Astrocyte of the cerebellum (primary cell): ENCODE data around the gene GMNC.

ENCODE experiments used
- DNase-seq: peaks from one replicate; pipeline ENCODE4 v3.0.0-alpha.2; 2011; ENCODE audit warnings: low read depth
- H3K4me3 ChIP-seq: 2 replicates; pipeline ENCODE4 v1.5.1; 2011; ENCODE audit warnings: mild to moderate bottlenecking, low read depth, low read length, moderate library complexity
- in situ Hi-C: cut with HindIII; loops from 2 replicates; pipeline ENCODE4 v1.10.0; 2017; ENCODE audit warnings: low sequenced_read_pairs
- TF ChIP-seq, protein P1 (sequence below): IDR thresholded peaks from 2 replicates; pipeline ENCODE4 v1.5.1; 2012; ENCODE audit warnings: low read length, low read depth, moderate library complexity, mild to moderate bottlenecking; ENCODE audit errors: missing control alignments

Gene GMNC, protein sequence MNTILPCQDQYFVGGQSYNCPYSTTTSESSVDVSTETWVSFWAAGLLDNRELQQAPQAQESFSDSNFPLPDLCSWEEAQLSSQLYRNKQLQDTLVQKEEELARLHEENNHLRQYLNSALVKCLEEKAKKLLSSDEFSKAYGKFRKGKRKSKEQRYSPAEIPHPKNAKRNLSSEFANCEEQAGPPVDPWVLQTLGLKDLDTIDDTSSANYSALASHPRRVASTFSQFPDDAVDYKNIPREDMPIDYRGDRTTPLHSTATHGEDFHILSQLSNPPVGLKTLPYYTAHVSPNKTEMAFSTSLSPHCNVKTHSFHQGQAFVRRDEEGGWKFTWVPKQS

DNA sequence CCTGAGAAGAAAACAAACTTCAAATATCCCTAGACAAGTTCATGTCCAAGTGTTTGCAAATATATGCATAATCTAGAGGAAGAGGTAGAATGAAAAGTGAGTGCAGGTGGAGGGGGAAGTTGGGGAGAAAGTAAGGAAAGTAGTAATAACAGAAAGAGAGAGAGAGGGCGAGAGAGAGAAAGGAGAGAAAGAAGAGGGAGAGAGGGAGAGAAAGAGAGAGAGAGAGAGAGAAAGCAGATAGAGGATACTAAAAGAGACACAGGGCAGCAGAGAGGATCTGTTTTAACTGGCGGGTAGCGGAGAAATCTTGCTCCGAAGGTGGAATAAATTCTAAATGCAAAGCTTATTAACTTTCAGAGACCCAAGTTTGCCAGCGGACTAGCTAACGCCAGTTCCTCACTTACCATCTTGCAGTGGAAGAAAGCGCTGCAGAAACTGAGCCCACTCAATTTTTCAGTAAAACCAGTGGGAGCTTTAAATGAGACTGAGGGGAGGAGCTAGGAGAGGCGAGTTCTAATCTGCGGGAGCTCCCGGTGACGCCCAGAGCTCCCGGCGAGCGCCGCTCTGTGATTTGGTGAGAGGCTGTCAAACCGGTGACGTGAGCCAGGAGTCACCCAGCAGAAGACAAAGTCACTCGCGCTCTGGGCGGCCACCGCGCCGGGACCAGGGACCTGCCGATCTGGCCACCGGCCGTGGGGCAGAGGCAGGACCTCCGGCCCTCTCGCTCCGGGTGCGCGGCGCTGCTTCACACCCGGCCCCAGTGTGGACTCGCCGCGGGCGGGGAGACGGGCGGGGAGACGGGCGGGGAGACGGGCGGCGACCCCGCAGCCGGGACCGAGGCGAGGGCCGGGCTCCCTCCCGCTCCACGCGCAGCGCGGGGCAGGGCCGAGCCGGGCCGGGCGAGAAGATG lies at the start of gene GMNC:
Gene GMNC, minus strand, starts transcription at position 486 of the 910 bp plus-strand sequence. Its CDS starts 79 bp downstream, at position 407.
- in situ Hi-C loops: no loop called here
- TF ChIP-seq, protein P1, sequence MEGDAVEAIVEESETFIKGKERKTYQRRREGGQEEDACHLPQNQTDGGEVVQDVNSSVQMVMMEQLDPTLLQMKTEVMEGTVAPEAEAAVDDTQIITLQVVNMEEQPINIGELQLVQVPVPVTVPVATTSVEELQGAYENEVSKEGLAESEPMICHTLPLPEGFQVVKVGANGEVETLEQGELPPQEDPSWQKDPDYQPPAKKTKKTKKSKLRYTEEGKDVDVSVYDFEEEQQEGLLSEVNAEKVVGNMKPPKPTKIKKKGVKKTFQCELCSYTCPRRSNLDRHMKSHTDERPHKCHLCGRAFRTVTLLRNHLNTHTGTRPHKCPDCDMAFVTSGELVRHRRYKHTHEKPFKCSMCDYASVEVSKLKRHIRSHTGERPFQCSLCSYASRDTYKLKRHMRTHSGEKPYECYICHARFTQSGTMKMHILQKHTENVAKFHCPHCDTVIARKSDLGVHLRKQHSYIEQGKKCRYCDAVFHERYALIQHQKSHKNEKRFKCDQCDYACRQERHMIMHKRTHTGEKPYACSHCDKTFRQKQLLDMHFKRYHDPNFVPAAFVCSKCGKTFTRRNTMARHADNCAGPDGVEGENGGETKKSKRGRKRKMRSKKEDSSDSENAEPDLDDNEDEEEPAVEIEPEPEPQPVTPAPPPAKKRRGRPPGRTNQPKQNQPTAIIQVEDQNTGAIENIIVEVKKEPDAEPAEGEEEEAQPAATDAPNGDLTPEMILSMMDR: no peak
- peak within 1 kb of the TSS; percentile 50 for H3K4me3 ChIP-seq
- no peak for DNase-seq

DNA sequence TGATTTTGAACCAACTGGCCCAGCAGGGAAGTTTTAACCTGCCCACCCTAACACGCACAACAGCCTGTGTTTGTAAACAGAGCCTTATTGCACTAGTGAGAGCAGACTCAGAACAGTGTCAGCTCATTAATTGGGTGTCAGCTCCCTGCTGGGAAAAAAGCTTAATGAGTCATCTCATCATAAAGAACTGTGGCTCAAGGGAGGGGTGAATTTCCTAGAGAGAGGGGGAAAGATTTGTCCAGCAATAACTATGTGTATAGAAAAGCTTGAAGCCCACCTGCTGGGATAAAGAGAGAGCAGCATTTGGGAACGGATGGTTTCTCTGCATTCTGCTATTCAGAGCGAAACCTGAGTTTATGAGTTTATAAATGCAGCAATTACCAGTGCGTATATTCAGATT lies 48.9 kb upstream of the GMNC start:
- in situ Hi-C loops: no loop called here
- TF ChIP-seq, protein P1: no peak
- H3K4me3 ChIP-seq: no peak overlapping the region
- DNase-seq: peak; percentile 1

DNA sequence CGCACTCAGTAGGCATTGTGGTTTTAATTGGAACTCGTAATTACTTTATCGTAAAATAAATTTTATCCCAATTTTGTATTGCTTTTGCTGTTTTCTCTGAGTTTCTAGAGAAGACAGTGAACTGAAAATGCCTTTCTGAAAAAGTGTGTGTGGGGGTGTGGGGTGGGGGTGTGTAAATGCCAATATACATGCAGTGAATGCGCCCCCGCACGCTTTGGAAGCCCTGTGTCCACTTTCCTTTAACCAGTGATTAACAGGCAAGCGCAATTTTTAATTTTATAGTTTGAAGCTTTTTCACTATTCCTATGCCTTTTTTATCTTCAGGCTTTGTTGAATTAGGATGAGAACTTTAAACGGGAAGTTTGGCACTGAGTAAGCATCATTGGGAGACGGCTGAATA lies 47.4 kb upstream of the GMNC start:
- in situ Hi-C loops: no loop called here
- no peak for DNase-seq
- TF ChIP-seq, protein P1: no peak
- H3K4me3 ChIP-seq: no peak overlapping the region

DNA sequence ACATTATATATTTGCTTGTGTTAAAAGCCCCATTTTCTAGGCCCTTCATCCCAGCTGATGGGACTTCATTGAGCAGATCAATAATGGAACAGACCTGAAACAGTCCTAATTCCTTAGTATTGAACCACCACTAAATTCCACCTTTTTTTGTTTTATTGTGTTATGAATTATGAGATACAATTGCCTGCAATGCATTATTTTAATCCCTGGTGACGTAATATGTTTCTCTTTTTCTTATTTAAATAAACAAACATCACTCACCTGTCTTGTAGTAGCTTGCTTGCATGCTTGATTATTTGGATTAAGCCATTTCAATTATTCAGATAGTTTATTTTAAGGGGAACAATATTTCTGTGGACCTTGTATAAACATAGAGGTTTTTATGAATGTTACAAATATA lies 40.7 kb upstream of the GMNC start:
- in situ Hi-C loops: no loop called here
- TF ChIP-seq, protein P1: no peak
- H3K4me3 ChIP-seq: no peak overlapping the region
- no peak for DNase-seq

DNA sequence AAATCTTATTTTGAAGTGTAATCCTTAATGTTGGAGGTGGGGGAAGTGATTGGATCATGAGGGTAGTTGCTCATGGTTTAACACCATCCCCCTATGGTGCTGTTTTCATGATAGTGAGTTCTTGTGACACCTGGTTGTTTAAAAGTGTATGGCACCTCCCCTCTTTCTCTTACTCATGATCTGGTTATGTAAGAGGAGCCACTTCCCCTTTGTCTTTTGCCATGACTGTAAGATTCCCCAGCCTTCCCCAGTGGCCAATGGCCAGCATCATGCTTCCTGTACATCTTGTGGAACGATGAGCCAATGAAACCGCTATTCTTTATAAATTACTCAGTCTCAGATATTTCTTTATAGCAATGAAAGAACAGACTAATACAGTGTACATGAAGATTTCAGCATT lies 39.8 kb upstream of the GMNC start:
- in situ Hi-C loops: no loop called here
- H3K4me3 ChIP-seq: no peak overlapping the region
- TF ChIP-seq, protein P1: no peak
- DNase-seq: no peak

DNA sequence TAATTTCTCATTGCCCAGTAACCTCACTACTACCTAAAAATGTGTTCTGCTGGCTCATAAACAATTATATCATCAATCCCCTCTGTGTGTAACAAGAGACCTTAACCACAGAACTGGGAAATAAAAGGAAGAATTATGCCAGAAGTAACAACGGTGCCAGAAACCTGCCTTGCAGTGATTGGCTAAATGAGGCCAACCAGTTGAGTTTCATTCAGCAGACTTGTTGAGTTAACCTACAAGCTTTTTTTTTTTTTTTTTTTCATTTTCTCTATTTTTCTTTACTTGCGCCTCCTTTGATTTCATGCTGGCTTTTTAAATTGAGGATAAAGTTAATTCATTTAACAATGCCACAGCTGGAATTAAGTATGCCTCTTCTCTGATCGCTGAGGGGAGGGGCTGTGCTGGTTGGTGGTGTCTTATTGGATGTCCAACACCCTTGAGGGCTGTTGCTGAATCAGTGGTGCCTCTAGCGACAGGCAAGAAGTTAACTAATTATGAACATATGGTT lies 30.0 kb upstream of the GMNC start:
- peak; percentile 92 for DNase-seq
- H3K4me3 ChIP-seq: no peak overlapping the region
- in situ Hi-C loops: no loop called here
- TF ChIP-seq, protein P1: no peak
